Testis (tissue), 2 donors: Measurements from ENCODE around the gene ARRDC5.

Experiments
- CTCF ChIP-seq, 3 experiments: fragments of 450-650 bp in 2 of 3; fragments of 200-600 bp in 1 of 3; sonication (generic) in 1 of 3; IDR thresholded peaks; one replicate each; pipeline ENCODE4 v1.5.1; 2016 to 2019; ENCODE audit warnings: antibody characterized with exemption in 3 of 3, mild to moderate bottlenecking in 2 of 3, moderate library complexity in 1 of 3
- POLR2A ChIP-seq: fragments of 450-650 bp; IDR thresholded peaks from one replicate; pipeline ENCODE4 v1.6.1; 2017; ENCODE audit warnings: antibody characterized with exemption, mild to moderate bottlenecking, moderate library complexity

GRCh38 chr19:4877753-4878490 lies 24.8 kb downstream of the ARRDC5 start:
- no peak for TF ChIP-seq CTCF (IDR thresholded peaks at IDR 0.05)
- TF ChIP-seq POLR2A: no peak
